GM12874 (cell line): ENCODE results near the gene PEX14.

Source experiments
- TF ChIP-seq, protein P1 (sequence below): IDR thresholded peaks from 2 replicates; pipeline ENCODE4 v1.5.1; 2011; ENCODE audit warnings: low read depth, mild to moderate bottlenecking, control low read depth, low read length, moderate library complexity; ENCODE audit not compliant: insufficient read depth

The PEX14 gene

DNA sequence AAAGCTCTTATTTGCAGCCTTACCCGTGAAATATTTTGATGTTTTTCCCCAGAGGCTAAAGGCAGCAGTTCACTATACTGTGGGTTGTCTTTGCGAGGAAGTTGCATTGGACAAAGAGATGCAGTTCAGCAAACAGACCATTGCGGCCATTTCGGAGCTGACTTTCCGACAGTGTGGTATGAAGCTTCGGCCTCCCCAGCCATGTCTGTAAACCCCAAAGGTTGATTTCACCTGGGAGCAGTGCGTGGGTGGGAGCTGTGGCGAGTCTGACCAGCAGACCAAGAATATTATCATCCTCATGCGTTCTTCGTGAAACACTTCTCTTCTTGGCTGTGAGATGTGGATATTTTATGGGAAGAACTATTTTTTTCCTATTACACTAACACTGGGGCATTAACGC, 41.0 kb upstream of the PEX14 start:
- TF ChIP-seq, protein P1, sequence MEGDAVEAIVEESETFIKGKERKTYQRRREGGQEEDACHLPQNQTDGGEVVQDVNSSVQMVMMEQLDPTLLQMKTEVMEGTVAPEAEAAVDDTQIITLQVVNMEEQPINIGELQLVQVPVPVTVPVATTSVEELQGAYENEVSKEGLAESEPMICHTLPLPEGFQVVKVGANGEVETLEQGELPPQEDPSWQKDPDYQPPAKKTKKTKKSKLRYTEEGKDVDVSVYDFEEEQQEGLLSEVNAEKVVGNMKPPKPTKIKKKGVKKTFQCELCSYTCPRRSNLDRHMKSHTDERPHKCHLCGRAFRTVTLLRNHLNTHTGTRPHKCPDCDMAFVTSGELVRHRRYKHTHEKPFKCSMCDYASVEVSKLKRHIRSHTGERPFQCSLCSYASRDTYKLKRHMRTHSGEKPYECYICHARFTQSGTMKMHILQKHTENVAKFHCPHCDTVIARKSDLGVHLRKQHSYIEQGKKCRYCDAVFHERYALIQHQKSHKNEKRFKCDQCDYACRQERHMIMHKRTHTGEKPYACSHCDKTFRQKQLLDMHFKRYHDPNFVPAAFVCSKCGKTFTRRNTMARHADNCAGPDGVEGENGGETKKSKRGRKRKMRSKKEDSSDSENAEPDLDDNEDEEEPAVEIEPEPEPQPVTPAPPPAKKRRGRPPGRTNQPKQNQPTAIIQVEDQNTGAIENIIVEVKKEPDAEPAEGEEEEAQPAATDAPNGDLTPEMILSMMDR: no peak

DNA sequence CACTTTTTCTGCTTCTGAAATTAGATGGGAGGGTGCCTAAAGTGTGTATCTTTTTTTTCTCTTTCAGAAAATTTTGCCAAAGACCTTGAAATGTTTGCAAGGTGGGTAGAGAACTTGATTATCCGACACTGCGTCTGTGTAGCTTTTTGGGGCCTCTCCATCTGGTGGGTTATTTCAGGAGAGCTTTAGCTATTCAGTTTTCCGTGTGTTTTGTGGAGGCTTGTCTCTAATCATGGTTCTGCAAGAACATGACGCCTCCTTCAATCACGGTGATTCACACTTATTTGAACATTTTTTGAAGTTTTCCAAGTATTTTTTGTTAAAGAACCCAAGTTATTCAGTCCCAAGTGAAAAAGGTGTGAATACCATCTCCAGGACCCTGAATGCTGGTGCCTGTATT, 40.2 kb upstream of the PEX14 start:
- TF ChIP-seq, protein P1: no peak

DNA sequence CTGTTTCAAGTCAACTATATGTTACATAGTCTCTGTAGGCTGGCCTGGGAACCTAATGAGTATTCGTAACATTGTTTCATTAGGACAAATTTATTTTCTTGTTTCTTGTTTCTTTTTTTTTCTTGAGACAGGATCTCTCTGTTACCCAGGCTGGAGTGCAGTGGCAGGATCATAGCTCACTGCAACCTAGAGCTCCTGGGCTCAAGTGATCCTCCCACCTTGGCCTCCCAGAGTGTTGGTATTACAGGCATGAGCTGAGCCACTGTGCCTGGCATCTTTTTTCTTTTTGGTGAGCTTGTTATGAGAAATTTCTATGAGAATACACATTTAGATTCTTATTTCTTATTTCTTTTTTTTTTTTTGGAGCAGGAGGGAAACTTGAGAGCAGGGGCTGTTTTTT, 37.7 kb upstream of the PEX14 start:
- TF ChIP-seq, protein P1: no peak

DNA sequence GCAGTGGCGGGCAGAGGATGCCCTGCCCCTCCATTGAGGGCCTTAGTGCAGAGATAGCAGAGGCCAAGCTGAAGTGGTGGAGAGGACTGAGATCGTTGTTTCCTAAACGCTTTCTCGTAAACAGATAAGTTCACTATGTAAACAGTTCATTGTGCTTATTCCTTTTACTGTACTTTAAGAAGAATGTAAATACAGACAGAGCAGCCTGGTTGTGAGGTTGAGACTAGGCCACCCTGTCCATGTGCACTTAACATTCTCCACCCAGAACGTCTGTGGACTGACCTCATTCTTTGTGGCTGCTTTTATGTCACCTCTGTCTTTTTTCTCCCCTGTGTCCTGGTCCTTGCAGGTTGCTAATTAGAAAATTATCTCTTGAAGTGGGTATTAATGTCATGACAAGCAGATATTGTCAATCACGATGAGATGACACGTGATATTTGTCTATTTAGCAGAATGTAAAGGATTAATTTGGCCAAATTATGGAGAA, 36.0 kb upstream of the PEX14 start:
- TF ChIP-seq, protein P1: no peak

DNA sequence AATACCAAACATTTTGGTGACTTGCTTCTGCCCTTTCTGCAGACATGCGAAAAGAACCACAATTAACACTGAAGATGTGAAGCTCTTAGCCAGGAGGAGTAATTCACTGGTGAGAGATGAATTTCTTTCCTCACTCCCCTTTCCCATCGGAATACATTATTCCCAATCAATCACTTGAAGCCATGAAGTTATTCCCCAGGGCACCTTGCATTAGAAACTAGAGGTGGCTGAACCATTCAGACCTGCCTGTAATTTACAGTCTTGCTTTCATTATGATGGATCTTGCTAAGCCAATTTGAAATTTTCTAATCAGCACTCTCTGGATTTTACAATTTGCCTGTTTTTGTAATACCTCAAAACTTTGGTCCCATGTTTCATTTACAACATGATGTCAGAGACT, 34.4 kb upstream of the PEX14 start:
- TF ChIP-seq, protein P1: no peak

DNA sequence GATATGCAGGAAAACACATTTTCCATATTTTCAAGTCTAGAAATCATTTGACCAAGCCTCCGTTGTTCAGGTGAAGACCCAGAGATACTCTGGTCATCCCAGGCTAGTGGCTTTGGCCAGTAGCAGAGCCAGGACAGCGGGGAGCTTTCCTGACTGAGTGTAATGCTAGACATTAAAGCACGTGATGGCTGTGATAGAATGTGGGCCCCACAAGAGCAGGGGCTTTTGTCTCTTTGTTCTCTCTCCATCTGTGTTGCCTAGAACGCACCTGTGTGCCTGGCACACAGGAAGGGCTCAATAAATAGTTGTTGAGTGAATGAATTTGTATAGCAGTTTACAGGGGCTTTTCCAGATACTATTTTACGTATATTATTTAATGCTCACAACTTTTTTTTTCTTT, 34.0 kb upstream of the PEX14 start:
- TF ChIP-seq, protein P1: no peak

DNA sequence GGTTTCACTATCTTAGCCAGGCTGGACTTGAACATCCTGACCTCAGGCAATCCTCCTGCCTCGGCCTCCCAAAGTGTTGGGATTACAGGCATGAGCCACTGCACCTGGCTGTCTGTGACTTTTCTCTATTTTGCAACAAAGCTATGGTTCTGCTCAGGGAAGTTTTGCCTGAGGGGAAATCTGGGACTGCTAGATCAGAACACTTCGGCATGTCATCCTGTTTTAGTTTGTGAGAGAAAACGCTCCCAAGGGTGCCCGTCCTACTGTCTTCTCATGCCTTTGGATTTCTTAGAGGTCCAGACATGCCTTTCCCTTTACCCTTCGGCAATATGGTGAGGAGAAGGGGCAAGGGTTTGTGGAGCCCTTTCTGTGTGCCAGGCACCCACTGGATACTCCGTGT, 30.5 kb upstream of the PEX14 start:
- TF ChIP-seq, protein P1: no peak
